ENCODE data around the gene HEXIM2.

HEXIM2 gene

GRCh38 chr17:45164734-45165269 lies 3.1 kb downstream of the HEXIM2 start:
- TF ChIP-seq CTCF (IDR thresholded peaks at IDR 0.05) (no peak), ZFX (IDR thresholded peaks at IDR 0.05; ENCODE audit: borderline replicate concordance) (no peak)
- no peak overlapping the region for H3K27ac ChIP-seq

GRCh38 chr17:45168991-45169752 lies 7.5 kb downstream of the HEXIM2 start:
- H3K27ac ChIP-seq, result no peak overlapping the region
- no peak for TF ChIP-seq ZFX (IDR thresholded peaks at IDR 0.05; ENCODE audit: borderline replicate concordance)
- TF ChIP-seq CTCF (IDR thresholded peaks at IDR 0.05), result no peak

GRCh38 chr17:45170280-45170930 lies 8.7 kb downstream of the HEXIM2 start:
- 0 out of 2 replicates have a peak overlapping the region, but pooled peaks have one; percentile 26 for H3K27ac ChIP-seq

GRCh38 chr17:45170931-45171337 lies 9.3 kb downstream of the HEXIM2 start:
- TF ChIP-seq ZFX (IDR thresholded peaks at IDR 0.05; ENCODE audit: borderline replicate concordance) (no peak), CTCF (IDR thresholded peaks at IDR 0.05) (no peak)
- peak overlapping the region; percentile 26; the same call in 1 of the 2 replicates for H3K27ac ChIP-seq

More at GRCh38 chr17:45170280-45170930, 8.7 kb downstream of the HEXIM2 start:
- TF ChIP-seq CTCF (IDR thresholded peaks at IDR 0.05), result no peak

GRCh38 chr17:45171338-45172231 lies 9.9 kb downstream of the HEXIM2 start:
- TF ChIP-seq ZFX (IDR thresholded peaks at IDR 0.05; ENCODE audit: borderline replicate concordance) (no peak), CTCF (IDR thresholded peaks at IDR 0.05) (no peak)
- H3K27ac ChIP-seq, result peak overlapping the region; percentile 26; the same call in 1 of the 2 replicates

GRCh38 chr17:45172232-45172540 lies 10.5 kb downstream of the HEXIM2 start:
- no peak overlapping the region for H3K27ac ChIP-seq
- TF ChIP-seq CTCF (IDR thresholded peaks at IDR 0.05) (no peak), ZFX (IDR thresholded peaks at IDR 0.05; ENCODE audit: borderline replicate concordance) (no peak)

All from 22Rv1 (cell line).